Measurements from ENCODE around the gene PRC1.

DNA sequence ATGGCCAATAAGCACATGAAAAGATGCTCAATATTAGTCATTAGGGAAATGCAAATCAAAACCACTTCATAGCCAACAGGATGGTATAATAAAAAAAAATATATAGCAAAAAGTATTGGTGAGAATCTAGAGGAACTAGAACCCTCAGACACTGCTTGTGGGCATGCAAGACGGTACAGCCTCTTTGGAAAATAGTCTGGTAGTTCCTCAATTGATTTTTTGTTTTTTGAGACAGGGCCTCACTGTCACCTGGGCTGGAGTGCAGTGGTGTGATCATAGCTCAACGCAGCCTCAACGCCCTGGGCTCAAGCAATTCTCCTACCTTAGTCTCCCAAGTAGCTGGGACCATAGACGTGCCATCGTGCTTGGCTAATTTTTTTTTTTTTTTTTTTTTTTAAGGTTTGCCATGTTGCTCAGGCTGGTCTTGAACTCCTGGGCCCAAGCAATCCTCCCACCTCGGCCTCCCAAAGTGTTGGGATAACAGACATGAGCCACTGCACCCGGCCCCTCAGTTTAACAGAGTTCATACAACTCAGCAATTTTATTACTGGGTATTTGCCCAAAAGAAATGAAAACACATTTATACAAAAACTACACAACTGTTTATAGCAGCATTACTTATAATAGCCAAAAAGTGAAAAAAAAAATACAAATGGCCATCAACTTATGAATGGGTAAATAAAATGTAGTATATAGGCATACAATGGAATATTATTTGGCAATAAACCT, 5.1 kb downstream of the PRC1 start:
- TF ChIP-seq, protein P1, sequence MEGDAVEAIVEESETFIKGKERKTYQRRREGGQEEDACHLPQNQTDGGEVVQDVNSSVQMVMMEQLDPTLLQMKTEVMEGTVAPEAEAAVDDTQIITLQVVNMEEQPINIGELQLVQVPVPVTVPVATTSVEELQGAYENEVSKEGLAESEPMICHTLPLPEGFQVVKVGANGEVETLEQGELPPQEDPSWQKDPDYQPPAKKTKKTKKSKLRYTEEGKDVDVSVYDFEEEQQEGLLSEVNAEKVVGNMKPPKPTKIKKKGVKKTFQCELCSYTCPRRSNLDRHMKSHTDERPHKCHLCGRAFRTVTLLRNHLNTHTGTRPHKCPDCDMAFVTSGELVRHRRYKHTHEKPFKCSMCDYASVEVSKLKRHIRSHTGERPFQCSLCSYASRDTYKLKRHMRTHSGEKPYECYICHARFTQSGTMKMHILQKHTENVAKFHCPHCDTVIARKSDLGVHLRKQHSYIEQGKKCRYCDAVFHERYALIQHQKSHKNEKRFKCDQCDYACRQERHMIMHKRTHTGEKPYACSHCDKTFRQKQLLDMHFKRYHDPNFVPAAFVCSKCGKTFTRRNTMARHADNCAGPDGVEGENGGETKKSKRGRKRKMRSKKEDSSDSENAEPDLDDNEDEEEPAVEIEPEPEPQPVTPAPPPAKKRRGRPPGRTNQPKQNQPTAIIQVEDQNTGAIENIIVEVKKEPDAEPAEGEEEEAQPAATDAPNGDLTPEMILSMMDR (IDR thresholded peaks at IDR 0.05; ENCODE audit: insufficient read depth, low read length, poor library complexity, severe bottlenecking): no peak
- no peak for TF ChIP-seq EZH2phosphoT487 (conservative IDR thresholded peaks at IDR 0.05; ENCODE audit: low read length)

All from SU-DHL-6 (cell line).